Activated CD8-positive, alpha-beta memory T cell treated with anti-CD3 and anti-CD28 coated beads, Interleukin-2, amount 50 U/mL, for 4 hours (primary cell): ENCODE results near the gene GDA.

Experiments
- DNase-seq: peaks from one replicate; pipeline ENCODE4 v3.0.0-alpha.2; 2020

Gene GDA

DNA sequence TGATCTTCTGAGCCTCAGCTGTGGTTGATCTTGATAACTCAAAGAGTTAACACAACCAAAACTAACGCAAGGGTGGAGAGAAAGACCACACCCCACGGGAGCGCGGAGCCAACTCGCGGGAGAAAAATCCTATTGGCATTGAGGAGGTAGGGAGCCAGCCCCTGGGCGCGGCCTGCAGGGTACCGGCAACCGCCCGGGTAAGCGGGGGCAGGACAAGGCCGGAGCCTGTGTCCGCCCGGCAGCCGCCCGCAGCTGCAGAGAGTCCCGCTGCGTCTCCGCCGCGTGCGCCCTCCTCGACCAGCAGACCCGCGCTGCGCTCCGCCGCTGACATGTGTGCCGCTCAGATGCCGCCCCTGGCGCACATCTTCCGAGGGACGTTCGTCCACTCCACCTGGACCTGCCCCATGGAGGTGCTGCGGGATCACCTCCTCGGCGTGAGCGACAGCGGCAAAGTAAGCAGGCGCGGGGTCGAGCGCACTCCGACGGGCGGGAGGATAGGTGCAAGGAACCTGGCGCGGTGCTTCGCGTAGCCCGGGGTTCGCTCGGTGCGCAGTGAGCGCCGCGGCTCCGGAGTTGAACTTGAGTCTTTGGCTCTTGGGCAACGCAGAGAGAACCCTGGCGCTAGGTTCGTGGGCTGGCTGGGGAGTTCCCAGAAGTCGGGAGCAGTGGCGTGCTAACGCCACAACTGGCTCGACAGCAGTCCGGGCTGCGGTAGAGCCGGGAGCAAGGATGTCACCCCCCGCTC lies at the start of gene GDA:
GDA (plus strand) TSS at position 210 of the 745 bp plus-strand sequence; CDS start at position 330, 120 bp downstream.
- no peak for DNase-seq

DNA sequence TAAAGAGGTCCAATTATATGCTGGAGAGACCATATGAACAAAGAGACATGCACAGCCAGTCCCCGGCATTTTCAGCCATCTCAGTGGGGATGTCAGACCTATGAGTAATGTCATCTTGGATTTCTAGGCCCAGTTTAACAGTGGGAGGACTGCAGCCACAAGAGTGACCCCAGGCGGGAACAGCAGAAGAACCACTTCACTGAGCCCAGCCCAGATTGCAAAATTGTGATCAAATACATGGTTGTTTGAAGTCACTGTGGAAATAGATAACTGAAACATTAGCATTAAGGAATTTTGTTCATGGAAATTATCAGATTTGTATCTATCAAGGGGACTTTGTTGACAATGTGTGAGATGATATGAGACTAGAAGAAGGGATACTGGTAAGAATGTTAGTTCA lies 46.7 kb upstream of the GDA start:
- no peak for DNase-seq

DNA sequence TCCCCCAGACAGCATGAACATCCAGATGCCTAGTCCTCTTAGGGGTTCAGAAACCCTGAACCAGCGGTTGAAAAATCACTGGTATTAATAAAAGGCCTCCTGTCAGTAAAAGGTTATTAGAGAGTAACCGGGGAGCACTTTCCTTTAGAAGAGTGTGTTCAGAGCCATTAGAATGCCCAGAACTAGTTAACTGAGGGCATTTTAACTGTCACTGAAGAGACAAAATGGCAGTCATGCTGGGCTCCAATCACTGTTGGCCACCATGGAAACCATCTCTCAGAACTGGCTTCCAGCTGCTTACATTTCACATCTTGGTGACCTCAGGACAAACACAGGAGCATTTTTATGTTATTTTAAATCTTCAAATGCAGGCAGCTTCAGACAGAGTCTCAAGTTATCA lies 36.2 kb upstream of the GDA start:
- DNase-seq: no peak

DNA sequence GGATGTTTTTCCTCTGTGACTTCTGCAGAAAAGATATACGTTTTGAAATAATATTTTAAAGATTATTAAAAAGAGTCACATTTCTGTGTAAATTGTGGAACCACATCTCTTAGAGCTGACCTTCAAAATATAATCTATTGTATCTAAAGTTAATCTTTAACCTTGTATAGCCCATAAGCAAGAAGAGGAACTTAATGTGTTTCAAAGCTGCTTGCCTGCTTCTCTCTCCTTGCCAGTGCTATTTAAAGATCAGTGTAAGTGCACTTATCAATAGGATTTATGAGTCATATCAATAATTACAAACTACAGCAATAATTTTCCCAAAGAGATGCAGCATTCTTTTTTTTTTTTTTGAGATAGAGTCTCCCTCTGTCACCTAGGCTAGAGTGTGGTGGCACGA lies 29.4 kb upstream of the GDA start:
- no peak for DNase-seq

DNA sequence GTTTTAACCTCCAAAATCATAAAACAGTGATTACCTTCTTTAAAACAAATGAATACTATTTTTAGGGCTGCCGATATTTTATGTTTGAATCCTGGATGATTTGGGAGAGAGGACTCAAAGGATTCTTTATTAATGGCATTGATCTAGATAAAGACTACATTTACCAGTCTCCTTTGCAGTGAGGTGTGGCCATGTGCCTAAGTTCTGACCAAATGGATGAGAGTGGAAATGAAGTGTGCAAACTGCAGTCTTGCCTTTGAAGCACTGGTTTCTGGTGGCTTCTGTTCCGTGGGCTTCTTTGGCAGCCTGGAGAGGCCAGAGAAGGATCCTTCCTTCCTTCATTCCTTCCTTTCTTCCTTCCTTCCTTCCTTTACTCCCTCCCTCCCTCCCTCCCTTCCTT lies 24.3 kb upstream of the GDA start:
- DNase-seq: no peak

DNA sequence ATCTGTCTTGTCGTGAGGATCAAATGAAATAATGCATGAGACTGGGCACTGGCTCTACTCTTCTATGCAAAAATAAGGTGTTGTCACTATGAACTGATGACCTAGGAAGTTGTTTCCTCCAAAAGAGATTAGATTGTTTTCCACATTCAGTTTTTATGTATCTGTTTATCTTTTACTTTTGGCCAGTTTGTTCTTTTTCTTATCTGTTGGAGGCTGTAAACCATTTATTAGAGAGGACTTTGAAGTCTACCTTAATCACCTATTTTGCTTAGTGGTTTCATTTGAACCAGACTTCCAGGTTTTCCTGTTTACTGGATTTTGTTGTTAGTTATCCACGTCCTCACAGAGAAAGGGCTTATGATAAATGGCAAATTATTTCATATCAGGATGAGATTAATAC lies 21.5 kb upstream of the GDA start:
- DNase-seq: no peak

DNA sequence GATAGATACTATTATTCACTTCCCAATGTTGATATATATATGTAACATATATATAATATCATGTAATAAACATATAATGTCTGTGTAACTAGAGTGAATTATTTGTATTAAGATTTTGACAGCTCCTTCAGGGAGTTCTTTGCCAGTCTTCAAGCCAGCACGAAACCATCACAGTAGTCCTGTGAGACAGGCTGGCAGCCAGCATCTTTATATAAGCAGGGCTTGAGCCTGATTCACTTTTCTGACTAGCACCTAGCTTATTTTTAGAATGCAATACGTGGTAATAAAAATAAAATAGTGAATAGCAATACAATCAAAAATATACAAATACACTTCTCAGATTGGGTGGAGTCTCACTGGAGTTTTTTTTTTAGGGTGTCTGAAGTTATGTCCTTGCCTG lies 20.7 kb upstream of the GDA start:
- no peak for DNase-seq

DNA sequence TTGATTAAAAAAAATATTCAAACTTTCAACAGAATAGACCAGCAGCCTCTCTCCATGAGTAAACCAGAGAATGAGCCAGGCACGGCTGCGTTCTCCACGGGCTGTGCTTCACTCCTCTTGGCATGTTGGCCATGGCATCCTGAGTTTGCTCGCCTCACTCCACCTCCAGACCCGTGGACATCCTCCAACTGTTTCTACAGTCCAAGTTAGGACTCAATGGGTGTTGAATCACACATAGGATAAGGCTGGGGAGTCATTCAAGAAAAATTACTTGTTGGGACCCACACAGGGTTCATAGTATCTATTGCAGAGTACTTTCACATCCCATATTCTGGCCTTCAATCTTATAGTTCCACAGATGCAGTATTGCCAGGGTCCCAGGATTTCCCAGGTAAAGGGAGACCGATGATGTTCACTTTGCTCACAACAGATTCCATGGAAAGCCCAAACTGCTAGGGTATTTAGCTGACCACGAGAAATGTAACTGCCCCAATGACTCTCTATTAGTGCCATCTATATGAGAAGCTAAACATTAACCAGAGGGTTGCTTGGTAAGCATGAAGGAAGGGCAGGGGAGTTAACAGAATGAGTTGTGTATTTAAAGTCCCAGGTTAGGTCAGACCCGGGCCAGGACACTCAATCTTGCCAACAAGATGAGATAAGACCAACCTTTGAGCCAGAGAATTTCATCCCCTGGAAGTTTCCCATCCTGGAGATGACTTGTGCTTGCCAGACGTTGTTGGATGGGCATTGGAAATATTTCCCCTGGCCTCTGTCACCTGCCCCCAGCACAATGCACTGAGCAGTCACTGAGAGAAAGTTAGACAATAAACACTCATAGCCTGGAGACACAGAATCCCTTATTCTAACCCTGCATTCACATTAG lies 19.7 kb upstream of the GDA start:
- DNase-seq: no peak

DNA sequence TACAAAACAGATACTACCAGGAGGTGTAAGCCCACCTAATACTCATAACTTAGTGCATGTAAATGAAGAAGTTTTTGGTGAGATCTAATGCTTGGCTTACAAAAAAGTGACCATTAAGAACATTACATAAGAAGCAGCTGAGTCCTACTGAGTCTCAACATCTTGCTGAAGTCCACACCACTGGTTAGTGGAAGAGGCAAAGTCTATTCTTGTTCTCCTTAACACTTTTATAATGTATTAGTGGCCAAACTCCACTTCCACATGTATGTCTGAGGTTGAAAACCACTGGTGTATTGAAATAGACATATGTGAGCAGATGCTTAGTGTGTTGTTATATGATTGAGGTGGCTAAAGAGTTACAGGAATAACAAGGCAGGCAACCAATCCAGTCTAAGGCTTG lies 18.9 kb upstream of the GDA start:
- DNase-seq: no peak

DNA sequence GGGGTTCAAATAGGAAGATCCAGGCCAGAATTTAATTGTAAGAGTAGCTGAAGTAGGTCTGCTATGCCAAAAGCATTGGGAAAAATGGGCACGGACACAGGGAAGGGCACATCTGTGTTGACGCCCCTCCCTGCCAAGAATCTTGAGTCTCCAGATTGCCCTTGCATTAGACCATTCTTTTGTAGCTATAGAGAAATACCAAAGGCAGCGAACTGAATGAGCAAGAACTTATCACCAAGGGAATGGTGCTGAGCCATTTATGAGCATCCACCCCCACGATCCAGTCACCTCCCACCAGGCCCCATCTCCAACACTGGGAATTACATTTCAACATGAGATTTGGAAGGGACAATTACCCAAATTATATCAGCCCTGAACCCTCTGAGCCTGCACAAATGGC lies 18.0 kb upstream of the GDA start:
- DNase-seq: no peak

DNA sequence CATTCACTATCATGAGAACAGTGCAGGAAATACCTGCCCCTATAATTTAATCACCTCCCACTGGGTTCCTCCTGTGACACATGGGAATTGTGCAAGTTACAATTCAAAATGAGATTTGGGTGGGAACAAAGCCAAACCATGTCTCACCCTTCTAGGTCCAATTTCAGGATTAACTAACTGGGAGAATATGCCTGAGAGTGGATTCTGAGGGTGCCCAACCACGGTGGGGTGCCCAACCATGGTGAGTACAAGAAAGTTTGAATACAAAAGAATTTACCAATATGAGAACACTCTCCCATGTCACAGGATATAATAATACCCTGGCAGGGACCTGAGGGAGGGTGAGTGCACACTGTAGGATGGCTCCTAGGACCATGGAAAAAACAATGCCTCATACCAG lies 17.2 kb upstream of the GDA start:
- no peak for DNase-seq

DNA sequence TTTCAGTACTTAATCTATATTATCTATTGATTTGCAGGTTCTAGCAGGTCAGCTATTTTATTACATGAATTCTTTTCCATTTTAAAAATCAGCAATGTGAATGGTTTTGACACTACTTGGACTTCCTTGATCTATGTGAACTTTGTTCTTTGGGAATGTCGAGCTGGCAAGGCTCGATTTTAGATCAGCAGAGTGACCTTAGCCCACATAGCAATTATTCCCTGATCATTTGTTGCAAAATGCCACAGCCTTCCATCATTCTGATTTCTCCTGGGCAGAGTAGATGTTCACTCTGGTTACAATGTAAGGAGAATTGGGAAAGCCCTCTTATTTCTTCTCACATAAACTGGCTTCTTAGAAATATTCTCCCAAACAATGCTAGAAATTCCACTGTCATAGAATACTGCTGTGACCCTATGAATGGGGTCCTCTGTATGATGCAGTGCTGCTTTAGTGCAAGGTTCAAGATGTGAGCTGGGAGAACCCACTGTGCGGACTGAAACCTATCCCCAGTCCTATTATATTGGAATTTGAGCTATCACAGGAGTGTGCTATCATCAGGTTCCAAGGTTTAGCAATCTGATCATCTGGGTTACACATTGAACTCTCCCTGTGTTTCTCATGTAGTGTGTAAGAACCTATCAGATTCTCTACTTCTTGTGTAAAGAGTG lies 15.7 kb upstream of the GDA start:
- no peak for DNase-seq

DNA sequence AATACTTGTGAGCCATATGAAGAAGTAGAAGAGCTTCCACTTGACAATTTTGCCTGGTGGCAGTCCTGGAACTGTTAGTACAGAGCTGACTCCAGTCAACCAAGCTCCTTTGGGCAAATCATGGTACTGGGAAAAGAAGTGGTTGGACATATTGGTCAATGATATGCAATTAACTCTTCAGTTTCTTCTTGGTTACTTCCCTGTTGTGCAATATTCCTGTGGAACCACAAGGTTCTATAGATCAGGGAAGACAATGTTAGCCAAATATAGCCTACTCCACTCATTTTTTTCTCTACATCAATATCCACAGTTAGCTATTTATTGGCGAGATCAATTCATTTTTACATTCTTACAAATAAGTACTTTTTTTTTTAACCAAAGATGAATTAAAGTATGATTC lies 14.4 kb upstream of the GDA start:
- no peak for DNase-seq

DNA sequence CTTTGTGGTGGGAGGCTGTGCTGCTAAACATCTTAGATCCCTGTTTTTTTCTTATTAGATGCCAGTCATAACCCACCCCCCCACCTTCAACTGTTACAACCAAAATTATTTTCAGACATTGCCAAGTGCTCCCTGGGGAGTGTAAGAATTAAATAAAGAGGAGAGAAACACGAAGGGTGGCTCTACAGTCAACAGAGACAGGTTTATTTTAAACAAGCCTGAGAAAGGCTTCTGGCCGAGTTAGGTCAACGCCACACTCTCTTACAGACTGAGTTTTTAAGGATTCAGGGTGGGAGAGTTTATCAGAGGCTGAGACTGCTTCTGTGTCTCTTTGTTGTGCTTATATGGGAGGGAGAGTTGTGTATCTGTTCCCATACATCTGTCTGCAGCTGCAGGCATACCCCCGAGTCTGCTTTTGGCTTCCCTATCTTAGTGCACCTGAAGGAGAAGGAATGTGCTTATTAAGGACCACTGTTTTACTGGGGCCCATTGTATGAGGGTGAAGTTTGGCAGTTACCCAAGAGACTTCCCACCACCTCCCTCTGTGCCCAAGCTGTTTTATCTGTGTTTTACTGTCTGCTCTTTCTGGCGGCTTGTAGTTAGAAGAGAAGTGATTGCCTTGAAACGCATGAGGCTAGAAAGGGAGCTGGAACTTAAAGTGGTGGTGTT lies 11.4 kb upstream of the GDA start:
- DNase-seq: no peak

DNA sequence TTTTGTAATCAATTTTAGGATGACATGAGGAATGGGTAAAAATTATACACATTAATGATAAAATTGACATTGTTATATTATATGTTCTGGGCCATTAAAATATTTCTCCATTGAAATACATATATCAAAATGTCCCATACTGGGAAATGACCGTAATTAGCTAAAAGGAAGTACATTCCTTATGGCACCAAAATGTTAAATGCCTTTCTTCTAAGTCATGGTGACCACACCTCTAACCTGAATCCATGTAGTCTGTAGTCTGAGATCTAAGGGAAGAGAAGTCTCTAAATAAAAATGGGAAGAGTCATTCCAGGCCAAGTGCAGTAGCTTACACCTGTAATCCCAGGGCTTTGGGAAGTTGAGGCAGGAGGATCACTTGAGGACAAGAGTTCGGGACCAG lies 10.0 kb upstream of the GDA start:
- no peak for DNase-seq

DNA sequence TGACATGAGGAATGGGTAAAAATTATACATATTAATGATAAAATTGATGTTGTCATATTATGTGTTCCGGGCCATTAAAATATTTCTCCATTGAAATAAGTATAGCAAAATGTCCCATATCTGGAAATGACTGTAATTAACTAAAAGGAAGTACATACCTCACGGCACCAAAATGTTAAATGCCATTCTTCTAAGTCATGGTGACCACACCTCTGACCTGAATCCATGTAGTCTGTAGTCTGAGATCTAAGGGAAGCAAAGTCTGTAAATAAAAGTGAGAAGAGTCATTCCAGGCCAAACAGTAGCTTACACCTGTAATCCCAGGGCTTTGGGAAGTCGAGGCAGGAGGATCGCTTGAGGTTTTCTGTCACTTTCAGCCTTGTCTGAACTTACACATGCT lies 8.7 kb upstream of the GDA start:
- DNase-seq: no peak

DNA sequence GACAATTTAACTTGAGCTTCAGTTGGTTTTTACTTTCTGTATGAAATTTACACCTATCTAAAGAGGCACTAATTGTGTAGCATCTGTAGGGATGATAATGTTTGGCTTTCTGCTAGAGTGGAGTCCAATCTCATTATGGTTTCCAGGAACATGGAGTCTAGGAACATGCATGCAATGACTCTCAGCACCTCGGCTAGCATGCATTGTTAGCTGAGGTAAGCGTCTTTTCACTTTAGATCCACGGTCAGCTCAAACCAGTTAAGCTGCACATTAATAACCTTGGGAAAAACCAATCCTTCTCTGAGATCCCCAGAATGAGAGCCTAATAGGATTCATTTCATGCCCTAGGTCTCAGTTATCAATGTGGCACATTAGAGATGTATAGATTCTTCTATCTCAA lies 7.8 kb upstream of the GDA start:
- no peak for DNase-seq

DNA sequence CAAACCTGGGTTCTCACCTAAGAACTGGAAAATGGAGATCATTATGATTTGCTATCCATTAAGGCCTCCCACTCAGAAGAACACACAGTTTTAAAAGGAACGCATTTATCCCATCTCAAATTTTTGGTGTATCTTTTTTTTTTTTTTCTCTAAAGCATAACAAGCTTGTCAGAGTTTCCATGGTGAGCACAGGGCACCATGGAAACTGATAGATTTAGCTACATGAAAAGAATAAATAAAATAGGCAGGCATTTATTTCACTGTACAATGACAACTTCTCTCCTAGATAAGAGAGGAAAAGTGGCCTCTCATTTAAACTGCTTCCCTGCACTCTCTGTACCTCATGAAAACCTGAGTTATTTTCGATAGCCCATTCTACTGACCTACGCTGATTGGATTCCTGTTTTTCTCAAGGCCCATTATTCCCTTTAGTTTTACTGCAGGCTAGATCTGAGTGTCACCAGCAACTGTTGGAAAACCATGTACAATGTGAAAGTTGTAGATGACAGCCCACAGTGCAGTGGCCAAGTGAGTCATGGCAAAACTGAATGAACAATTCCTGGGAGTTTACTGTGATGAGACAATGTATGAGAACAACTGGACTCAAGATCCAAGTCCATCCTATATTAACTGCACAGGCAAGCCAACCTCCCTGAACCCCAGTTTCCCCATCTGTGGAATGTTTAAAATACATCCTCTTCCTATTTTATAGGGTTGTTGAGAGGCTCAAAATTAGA lies 4.3 kb upstream of the GDA start:
- DNase-seq: no peak

DNA sequence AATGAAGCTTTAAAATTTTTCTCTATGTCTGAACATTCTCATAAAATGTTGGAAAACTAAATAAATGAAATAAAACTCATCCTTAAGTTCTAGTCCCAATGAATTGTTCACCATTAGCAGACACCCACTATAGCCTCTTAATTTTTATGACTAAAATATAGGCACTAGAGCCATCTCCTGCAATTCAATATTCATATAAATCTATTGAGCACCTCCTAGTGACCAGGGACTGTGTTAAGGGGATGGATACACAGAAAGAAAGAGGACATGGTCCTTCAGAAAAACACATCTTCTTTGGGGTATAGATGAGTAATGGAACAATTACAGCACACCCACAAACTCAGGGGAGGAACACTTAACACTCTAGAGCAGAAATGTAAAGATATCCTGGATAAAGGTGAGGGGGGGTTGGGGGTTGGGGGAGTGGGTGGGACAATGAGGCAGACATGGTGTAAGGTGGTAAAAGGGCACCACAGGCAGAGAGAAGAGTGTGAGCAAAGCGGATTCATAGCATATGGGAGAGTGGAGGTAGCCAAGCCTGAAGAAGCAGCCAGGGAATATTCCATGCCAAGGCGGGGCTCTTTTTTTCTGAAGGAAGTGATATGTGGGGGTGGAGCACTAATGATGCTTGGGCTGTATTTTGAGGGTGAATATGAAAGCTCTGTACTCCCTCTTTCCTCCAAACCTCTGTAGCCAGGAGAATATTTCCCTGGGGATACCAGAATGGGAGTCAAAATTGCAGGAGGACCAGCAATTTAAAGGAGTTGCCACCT lies 3.3 kb upstream of the GDA start:
- no peak for DNase-seq

DNA sequence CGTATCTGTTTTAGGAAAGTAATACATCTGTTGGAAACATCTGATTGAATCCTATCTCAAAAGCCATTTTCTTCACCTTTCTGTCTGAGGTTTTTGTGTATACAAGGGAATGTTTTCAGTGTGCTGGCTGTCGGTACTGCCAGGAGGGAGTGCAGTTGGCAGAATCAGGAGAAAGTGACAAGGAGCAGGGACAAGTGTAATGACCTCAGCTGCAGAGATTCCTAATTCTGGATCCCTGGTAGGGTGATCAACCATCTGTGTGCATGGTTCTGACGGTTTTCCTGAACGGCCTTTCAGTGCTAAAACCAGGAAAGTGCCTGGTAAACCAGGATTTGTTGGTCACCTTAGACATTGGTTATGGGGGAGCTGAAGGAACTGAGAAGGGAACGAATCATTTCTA lies 1.6 kb upstream of the GDA start:
- DNase-seq: no peak

DNA sequence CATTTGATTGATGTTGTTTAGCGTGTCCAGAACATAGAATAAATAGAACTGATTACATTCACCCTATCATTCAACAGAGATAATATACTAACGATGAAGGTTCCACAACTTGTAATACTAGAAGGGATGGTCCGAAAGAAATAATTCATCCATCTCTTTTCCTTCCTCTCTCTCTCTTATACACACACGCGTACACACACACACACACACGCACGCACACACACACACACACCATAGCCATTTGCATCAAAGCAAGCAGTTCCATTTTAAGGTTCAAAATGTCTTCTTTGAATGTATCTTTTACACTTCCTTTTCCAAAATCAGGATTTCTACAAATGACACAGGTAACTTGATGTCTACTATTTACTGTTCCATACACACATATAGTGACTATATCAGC lies 887 bp downstream of the GDA start:
- no peak for DNase-seq

DNA sequence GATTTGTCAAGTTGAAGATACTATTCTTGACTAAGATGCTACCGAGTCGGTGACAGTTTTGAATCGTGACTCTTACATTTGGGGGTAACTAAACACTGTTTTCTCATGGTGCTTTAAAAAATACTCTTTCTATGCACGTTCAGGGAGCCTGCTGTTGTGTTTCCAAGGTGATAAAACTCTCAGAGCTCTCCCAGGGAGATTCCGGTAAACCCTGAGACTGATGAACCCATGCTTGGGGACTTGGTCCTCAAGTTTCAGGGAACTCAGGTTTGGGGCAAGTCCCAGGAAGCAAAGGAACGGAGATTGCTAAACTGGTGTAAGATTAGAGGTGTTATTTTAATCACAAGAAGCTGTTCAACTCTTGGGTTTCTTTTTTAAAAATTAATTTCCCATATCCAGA lies 1.4 kb downstream of the GDA start:
- no peak for DNase-seq
